HEK293 (cell line): ENCODE measurements around the gene L3MBTL3.

Experiments used
- CTCF ChIA-PET: fragments of 350-600 bp; formaldehyde crosslinking; extraction: SDS; loops from one replicate; lab custom pipeline; 2021; ENCODE audit warnings: antibody characterized with exemption; lab: Yijun Ruan, JAX
- POLR2A ChIA-PET: fragments of 300-600 bp; formaldehyde crosslinking; extraction: SDS; loops from one replicate; lab custom pipeline; 2020; ENCODE audit warnings: antibody characterized with exemption, inconsistent platforms; lab: Yijun Ruan, JAX
- H3K27ac ChIP-seq: fragments of 200-500 bp; sonication (Bioruptor generic); 2 replicates; pipeline ENCODE4 v1.5.1; 2014; ENCODE audit warnings: low read depth, low read length, control low read depth, inconsistent platforms; ENCODE audit errors: extremely low read depth
- H3K36me3 ChIP-seq, 2 experiments: fragments of 200-500 bp in 1 of 2; sonication (Bioruptor generic) in 1 of 2; 1 replicate in 1 of 2; 2 replicates in 1 of 2; pipeline ENCODE4 v1.5.1; 2014 to 2017; ENCODE audit warnings: inconsistent platforms in 2 of 2, low read length in 2 of 2; ENCODE audit not compliant: control insufficient read depth in 2 of 2, insufficient read depth in 1 of 2
- H3K4me1 ChIP-seq: fragments of 200-500 bp; sonication (Bioruptor generic); 2 replicates; pipeline ENCODE4 v1.5.1; 2014; ENCODE audit warnings: mild to moderate bottlenecking, low read length, inconsistent platforms; ENCODE audit not compliant: control insufficient read depth, insufficient read depth
- H3K4me3 ChIP-seq: 2 replicates; pipeline ENCODE4 v1.5.1; 2011; ENCODE audit warnings: low read depth, mild to moderate bottlenecking, control low read depth, low read length, moderate library complexity
- H3K9me3 ChIP-seq: fragments of 200-500 bp; sonication (Bioruptor generic); 2 replicates; pipeline ENCODE4 v1.5.1; 2014; ENCODE audit warnings: low read depth, low read length, inconsistent platforms; ENCODE audit not compliant: control insufficient read depth, insufficient read depth
- EGR2 ChIP-seq: fragments of 450-650 bp; formaldehyde crosslinking; IDR thresholded peaks from 2 replicates; pipeline ENCODE4 v1.5.1; 2016; ENCODE audit warnings: low read depth, missing biosample characterization, missing genetic modification characterization
- FEZF1 ChIP-seq: fragments of 450-650 bp; formaldehyde crosslinking; IDR thresholded peaks from 2 replicates; pipeline ENCODE4 v1.5.1; 2016; ENCODE audit warnings: missing biosample characterization, missing genetic modification characterization
- GLIS1 ChIP-seq: fragments of 450-650 bp; formaldehyde crosslinking; IDR thresholded peaks from 2 replicates; pipeline ENCODE4 v1.5.1; 2016; ENCODE audit warnings: missing biosample characterization, missing genetic modification characterization
- KLF1 ChIP-seq: fragments of 450-650 bp; formaldehyde crosslinking; IDR thresholded peaks from 2 replicates; pipeline ENCODE4 v1.5.1; 2016; ENCODE audit warnings: missing biosample characterization, missing genetic modification characterization
- YY1 ChIP-seq: fragments of 450-650 bp; formaldehyde crosslinking; IDR thresholded peaks from 2 replicates; pipeline ENCODE4 v1.5.1; 2018; ENCODE audit warnings: missing biosample characterization, missing genetic modification characterization
- YY2 ChIP-seq: fragments of 450-650 bp; formaldehyde crosslinking; IDR thresholded peaks from 2 replicates; pipeline ENCODE4 v1.5.1; 2016; ENCODE audit warnings: missing biosample characterization, missing genetic modification characterization
- ZNF121 ChIP-seq: fragments of 450-650 bp; formaldehyde crosslinking; IDR thresholded peaks from 2 replicates; pipeline ENCODE4 v1.5.1; 2016; ENCODE audit warnings: missing biosample characterization, missing genetic modification characterization
- ZNF132 ChIP-seq: fragments of 450-650 bp; formaldehyde crosslinking; IDR thresholded peaks from 2 replicates; pipeline ENCODE4 v1.5.1; 2017; ENCODE audit warnings: missing biosample characterization, missing genetic modification characterization, borderline replicate concordance
- ZNF366 ChIP-seq: fragments of 450-650 bp; formaldehyde crosslinking; conservative IDR thresholded peaks from 2 replicates; pipeline ENCODE4 v1.5.1; 2016; ENCODE audit warnings: missing biosample characterization, missing genetic modification characterization
- ZNF404 ChIP-seq: fragments of 450-650 bp; formaldehyde crosslinking; IDR thresholded peaks from 2 replicates; pipeline ENCODE4 v1.5.1; 2017; ENCODE audit warnings: missing biosample characterization, missing genetic modification characterization
- ZNF548 ChIP-seq: fragments of 450-650 bp; formaldehyde crosslinking; IDR thresholded peaks from 2 replicates; pipeline ENCODE4 v1.5.1; 2016; ENCODE audit warnings: missing biosample characterization, missing genetic modification characterization
- ZNF571 ChIP-seq: fragments of 450-650 bp; formaldehyde crosslinking; IDR thresholded peaks from 2 replicates; pipeline ENCODE4 v1.5.0; 2017; ENCODE audit warnings: missing biosample characterization, missing genetic modification characterization
- ZNF623 ChIP-seq: fragments of 450-650 bp; formaldehyde crosslinking; IDR thresholded peaks from 2 replicates; pipeline ENCODE4 v1.5.1; 2016; ENCODE audit warnings: missing biosample characterization, missing genetic modification characterization
- ZNF701 ChIP-seq: fragments of 450-650 bp; formaldehyde crosslinking; IDR thresholded peaks from 2 replicates; pipeline ENCODE4 v1.5.1; 2016; ENCODE audit warnings: missing biosample characterization, missing genetic modification characterization
- ZNF776 ChIP-seq: fragments of 450-650 bp; formaldehyde crosslinking; IDR thresholded peaks from 2 replicates; pipeline ENCODE4 v1.5.0; 2017; ENCODE audit warnings: missing biosample characterization, missing genetic modification characterization, borderline replicate concordance
- ZNF843 ChIP-seq: fragments of 450-650 bp; formaldehyde crosslinking; IDR thresholded peaks from 2 replicates; pipeline ENCODE4 v1.5.1; 2016; ENCODE audit warnings: missing biosample characterization, missing genetic modification characterization
- TF ChIP-seq, protein P1 (sequence below): fragments of 450-650 bp; formaldehyde crosslinking; IDR thresholded peaks from 2 replicates; pipeline ENCODE4 v1.5.1; 2017; ENCODE audit warnings: missing biosample characterization, missing genetic modification characterization
- TF ChIP-seq, protein P2 (sequence below): fragments of 450-650 bp; formaldehyde crosslinking; conservative IDR thresholded peaks from 2 replicates; pipeline ENCODE4 v1.5.1; 2016; ENCODE audit warnings: low read depth, missing biosample characterization, missing genetic modification characterization
- TF ChIP-seq, protein P3 (sequence below): fragments of 450-650 bp; formaldehyde crosslinking; IDR thresholded peaks from 2 replicates; pipeline ENCODE4 v1.5.1; 2016; ENCODE audit warnings: missing biosample characterization, missing genetic modification characterization, borderline replicate concordance
- TF ChIP-seq, protein P4 (sequence below): fragments of 450-650 bp; formaldehyde crosslinking; IDR thresholded peaks from 2 replicates; pipeline ENCODE4 v1.5.1; 2016; ENCODE audit warnings: missing biosample characterization, missing genetic modification characterization

The L3MBTL3 gene

DNA sequence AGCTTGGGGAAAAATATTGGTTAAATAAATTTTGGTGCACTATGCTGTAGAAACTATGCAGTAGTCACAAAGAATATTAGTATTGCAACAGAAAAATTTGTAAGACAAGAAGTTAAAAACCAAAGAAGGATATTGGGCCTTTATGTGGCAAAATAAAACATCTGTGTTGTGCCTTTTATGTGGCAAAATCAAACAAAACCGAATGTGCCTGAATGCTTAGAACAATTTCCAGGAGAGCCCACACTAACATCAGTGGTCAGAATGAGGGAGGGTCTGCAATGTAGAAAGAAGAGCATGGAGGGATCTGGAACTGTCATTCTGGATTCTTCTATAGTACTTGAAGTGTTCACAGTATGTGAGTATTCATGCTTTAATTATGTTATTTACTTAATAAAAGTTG lies 75.2 kb downstream of the L3MBTL3 start (continued):
- TF ChIP-seq ZNF548 (no peak), ZNF132 (no peak)
- TF ChIP-seq, all 188 proteins: peak for 0

DNA sequence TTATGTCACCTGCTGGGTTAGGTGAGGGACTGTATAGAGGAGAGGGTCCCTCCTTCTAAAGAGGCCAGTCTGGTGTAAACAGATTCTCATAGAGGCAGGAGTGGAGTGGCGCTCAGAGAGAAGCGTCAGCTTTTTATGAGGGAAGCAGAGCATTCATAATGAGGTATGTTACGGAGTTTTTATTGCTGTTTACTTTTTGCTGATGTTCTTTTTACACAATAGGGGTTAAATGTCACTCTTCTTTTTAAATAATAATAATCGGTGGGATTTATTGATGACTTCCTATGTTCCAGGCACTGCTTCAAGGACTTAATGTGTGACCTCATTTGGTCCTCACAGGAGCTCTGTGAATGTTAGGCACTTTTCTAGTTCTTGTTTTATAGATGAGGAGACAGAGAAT lies 79.9 kb downstream of the L3MBTL3 start:
- Histone ChIP-seq H3K4me3 (no peak overlapping the region), H3K4me1 (peaks cover 5% of the 10 kb centered on the region), H3K36me3 (peaks cover 0 to 19% of the 10 kb centered on the region in 2 experiments; a peak in 2 of 3 replicates), H3K9me3 (no peaks in the 10 kb centered on the region), H3K27ac (no peak overlapping the region)
- CTCF ChIA-PET = interaction anchor here (0.5 kb wide), 1 partner anchor 61 kb away, joined by 6 read pairs; no protein-coding TSS in a partner anchor
- TF ChIP-seq YY1 (tag by site-specific recombination) = no peak
- peak; percentile 80 for TF ChIP-seq FEZF1 (tag by site-specific recombination)
- no peak for TF ChIP-seq ZNF548
- TF ChIP-seq, protein P1, sequence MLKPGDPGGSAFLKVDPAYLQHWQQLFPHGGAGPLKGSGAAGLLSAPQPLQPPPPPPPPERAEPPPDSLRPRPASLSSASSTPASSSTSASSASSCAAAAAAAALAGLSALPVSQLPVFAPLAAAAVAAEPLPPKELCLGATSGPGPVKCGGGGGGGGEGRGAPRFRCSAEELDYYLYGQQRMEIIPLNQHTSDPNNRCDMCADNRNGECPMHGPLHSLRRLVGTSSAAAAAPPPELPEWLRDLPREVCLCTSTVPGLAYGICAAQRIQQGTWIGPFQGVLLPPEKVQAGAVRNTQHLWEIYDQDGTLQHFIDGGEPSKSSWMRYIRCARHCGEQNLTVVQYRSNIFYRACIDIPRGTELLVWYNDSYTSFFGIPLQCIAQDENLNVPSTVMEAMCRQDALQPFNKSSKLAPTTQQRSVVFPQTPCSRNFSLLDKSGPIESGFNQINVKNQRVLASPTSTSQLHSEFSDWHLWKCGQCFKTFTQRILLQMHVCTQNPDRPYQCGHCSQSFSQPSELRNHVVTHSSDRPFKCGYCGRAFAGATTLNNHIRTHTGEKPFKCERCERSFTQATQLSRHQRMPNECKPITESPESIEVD (tag by site-specific recombination) = peak; percentile 65
- TF ChIP-seq ZNF366 = no peak
- no peak for TF ChIP-seq GLIS1 (tag by site-specific recombination)
- no peak for TF ChIP-seq ZNF571 (tag by site-specific recombination)
- no peak for TF ChIP-seq ZNF404 (tag by site-specific recombination)
- POLR2A ChIA-PET = no interaction called here

DNA sequence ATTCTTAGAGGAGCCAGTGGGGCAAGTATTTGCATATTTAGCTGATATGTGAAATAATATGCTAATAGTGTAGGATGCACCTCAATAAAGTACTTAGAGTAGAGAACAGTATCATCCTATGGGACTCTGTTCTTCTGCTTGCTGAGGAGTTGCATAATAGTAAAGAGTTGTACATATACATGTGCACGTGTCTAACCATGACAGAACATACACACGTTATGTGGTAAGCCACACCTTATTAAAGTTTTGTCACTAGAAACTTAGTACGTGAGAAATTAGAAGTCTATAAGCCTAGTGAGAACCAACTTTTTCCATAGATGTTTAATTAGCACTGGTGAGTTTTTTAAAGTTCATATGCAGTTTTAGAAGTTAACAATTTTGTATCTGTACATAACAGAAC lies 80.7 kb downstream of the L3MBTL3 start:
- Histone ChIP-seq H3K4me3 (no peak overlapping the region), H3K4me1 (peaks cover 5% of the 10 kb centered on the region), H3K27ac (no peak overlapping the region), H3K36me3 (peaks cover 0 to 13% of the 10 kb centered on the region in 2 experiments; a peak in 2 of 3 replicates), H3K9me3 (no peaks in the 10 kb centered on the region)
- ChIA-PET POLR2A (no interaction called here), CTCF (interaction anchor here (0.5 kb wide), 1 partner anchor 62 kb away, joined by 6 read pairs; no protein-coding TSS in a partner anchor)
- TF ChIP-seq, protein P2, sequence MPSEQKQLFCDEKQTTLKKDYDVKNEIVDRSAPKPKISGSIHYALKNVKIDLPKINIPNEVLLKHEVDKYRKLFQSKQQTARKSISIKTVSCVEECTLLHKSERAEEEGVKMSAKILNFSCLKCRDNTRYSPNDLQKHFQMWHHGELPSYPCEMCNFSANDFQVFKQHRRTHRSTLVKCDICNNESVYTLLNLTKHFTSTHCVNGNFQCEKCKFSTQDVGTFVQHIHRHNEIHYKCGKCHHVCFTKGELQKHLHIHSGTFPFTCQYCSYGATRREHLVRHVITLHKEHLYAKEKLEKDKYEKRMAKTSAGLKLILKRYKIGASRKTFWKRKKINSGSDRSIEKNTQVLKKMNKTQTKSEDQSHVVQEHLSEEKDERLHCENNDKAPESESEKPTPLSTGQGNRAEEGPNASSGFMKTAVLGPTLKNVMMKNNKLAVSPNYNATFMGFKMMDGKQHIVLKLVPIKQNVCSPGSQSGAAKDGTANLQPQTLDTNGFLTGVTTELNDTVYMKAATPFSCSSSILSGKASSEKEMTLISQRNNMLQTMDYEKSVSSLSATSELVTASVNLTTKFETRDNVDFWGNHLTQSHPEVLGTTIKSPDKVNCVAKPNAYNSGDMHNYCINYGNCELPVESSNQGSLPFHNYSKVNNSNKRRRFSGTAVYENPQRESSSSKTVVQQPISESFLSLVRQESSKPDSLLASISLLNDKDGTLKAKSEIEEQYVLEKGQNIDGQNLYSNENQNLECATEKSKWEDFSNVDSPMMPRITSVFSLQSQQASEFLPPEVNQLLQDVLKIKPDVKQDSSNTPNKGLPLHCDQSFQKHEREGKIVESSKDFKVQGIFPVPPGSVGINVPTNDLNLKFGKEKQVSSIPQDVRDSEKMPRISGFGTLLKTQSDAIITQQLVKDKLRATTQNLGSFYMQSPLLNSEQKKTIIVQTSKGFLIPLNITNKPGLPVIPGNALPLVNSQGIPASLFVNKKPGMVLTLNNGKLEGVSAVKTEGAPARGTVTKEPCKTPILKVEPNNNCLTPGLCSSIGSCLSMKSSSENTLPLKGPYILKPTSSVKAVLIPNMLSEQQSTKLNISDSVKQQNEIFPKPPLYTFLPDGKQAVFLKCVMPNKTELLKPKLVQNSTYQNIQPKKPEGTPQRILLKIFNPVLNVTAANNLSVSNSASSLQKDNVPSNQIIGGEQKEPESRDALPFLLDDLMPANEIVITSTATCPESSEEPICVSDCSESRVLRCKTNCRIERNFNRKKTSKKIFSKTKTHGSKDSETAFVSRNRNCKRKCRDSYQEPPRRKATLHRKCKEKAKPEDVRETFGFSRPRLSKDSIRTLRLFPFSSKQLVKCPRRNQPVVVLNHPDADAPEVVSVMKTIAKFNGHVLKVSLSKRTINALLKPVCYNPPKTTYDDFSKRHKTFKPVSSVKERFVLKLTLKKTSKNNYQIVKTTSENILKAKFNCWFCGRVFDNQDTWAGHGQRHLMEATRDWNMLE (tag by site-specific recombination) = no peak
- no peak for TF ChIP-seq EGR2 (tag by site-specific recombination)
- no peak for TF ChIP-seq ZNF776 (tag by site-specific recombination)
- TF ChIP-seq, protein P3, sequence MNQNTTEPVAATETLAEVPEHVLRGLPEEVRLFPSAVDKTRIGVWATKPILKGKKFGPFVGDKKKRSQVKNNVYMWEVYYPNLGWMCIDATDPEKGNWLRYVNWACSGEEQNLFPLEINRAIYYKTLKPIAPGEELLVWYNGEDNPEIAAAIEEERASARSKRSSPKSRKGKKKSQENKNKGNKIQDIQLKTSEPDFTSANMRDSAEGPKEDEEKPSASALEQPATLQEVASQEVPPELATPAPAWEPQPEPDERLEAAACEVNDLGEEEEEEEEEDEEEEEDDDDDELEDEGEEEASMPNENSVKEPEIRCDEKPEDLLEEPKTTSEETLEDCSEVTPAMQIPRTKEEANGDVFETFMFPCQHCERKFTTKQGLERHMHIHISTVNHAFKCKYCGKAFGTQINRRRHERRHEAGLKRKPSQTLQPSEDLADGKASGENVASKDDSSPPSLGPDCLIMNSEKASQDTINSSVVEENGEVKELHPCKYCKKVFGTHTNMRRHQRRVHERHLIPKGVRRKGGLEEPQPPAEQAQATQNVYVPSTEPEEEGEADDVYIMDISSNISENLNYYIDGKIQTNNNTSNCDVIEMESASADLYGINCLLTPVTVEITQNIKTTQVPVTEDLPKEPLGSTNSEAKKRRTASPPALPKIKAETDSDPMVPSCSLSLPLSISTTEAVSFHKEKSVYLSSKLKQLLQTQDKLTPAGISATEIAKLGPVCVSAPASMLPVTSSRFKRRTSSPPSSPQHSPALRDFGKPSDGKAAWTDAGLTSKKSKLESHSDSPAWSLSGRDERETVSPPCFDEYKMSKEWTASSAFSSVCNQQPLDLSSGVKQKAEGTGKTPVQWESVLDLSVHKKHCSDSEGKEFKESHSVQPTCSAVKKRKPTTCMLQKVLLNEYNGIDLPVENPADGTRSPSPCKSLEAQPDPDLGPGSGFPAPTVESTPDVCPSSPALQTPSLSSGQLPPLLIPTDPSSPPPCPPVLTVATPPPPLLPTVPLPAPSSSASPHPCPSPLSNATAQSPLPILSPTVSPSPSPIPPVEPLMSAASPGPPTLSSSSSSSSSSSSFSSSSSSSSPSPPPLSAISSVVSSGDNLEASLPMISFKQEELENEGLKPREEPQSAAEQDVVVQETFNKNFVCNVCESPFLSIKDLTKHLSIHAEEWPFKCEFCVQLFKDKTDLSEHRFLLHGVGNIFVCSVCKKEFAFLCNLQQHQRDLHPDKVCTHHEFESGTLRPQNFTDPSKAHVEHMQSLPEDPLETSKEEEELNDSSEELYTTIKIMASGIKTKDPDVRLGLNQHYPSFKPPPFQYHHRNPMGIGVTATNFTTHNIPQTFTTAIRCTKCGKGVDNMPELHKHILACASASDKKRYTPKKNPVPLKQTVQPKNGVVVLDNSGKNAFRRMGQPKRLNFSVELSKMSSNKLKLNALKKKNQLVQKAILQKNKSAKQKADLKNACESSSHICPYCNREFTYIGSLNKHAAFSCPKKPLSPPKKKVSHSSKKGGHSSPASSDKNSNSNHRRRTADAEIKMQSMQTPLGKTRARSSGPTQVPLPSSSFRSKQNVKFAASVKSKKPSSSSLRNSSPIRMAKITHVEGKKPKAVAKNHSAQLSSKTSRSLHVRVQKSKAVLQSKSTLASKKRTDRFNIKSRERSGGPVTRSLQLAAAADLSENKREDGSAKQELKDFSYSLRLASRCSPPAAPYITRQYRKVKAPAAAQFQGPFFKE (tag by site-specific recombination) = no peak
- no peak for TF ChIP-seq ZNF121 (tag by site-specific recombination)
- TF ChIP-seq YY2 (tag by site-specific recombination) = no peak
- TF ChIP-seq, protein P4, sequence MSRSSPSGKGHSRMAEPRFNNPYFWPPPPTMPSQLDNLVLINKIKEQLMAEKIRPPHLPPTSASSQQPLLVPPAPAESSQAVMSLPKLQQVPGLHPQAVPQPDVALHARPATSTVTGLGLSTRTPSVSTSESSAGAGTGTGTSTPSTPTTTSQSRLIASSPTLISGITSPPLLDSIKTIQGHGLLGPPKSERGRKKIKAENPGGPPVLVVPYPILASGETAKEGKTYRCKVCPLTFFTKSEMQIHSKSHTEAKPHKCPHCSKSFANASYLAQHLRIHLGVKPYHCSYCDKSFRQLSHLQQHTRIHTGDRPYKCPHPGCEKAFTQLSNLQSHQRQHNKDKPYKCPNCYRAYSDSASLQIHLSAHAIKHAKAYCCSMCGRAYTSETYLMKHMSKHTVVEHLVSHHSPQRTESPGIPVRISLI (tag by site-specific recombination) = no peak
- no peak for TF ChIP-seq ZNF701 (tag by site-specific recombination)
- no peak for TF ChIP-seq KLF1 (tag by site-specific recombination)
- TF ChIP-seq ZNF623 = no peak
- no peak for TF ChIP-seq ZNF843 (tag by site-specific recombination)
